Neural cell (in vitro differentiated cells): ENCODE data around the gene PROZ. TPM values are rescaled to one million over a fixed set of nuclear protein-coding genes. Genes with fewer than 3 reads are reported as not detected.

Experiments
- H2AFZ ChIP-seq: fragments of 200-600, 300-800 bp; sonication (generic), shearing (Covaris generic); 2 replicates; pipeline ENCODE4 v1.6.0; 2014; ENCODE audit warnings: low read depth, mild to moderate bottlenecking, antibody characterized with exemption, low read length, moderate library complexity
- H3F3A ChIP-seq: fragments of 200-600 bp; shearing (Covaris generic); 2 replicates; pipeline ENCODE4 v1.6.1; 2016; ENCODE audit warnings: mild to moderate bottlenecking, moderate library complexity, mixed read lengths, antibody characterized with exemption, low read length; ENCODE audit not compliant: insufficient read depth, poor library complexity, severe bottlenecking
- H3K27ac ChIP-seq: fragments of 200-600, 300-800 bp; sonication (generic), shearing (Covaris generic); 2 replicates; pipeline ENCODE4 v1.5.1; 2014; ENCODE audit warnings: mild to moderate bottlenecking, low read length, moderate library complexity
- H3K27me3 ChIP-seq: fragments of 300-800, 200-600 bp; sonication (generic), shearing (Covaris generic); 2 replicates; pipeline ENCODE4 v1.6.0; 2014; ENCODE audit warnings: mild to moderate bottlenecking, low read depth, low read length, moderate library complexity; ENCODE audit not compliant: insufficient read depth
- H3K36me3 ChIP-seq: fragments of 300-800, 200-600 bp; sonication (generic), shearing (Covaris generic); 2 replicates; pipeline ENCODE4 v1.5.1; 2014; ENCODE audit warnings: mild to moderate bottlenecking, antibody characterized with exemption, low read length, moderate library complexity; ENCODE audit not compliant: insufficient read depth
- H3K4me2 ChIP-seq: fragments of 300-800, 200-600 bp; sonication (generic), shearing (Covaris generic); 2 replicates; pipeline ENCODE4 v1.6.0; 2014; ENCODE audit warnings: mild to moderate bottlenecking, low read length
- H3K4me3 ChIP-seq: fragments of 300-800, 200-600 bp; sonication (generic), shearing (Covaris generic); 2 replicates; pipeline ENCODE4 v1.5.1; 2014; ENCODE audit warnings: mild to moderate bottlenecking, low read length, moderate library complexity
- H3K79me2 ChIP-seq: fragments of 200-600 bp; shearing (Covaris generic); replicated peaks from 2 replicates; pipeline ENCODE4 v1.6.0; 2014; ENCODE audit warnings: mild to moderate bottlenecking, low read length, moderate library complexity; ENCODE audit not compliant: insufficient read depth
- H3K9ac ChIP-seq: fragments of 300-800, 200-600 bp; sonication (generic), shearing (Covaris generic); 2 replicates; pipeline ENCODE4 v1.6.1; 2016; ENCODE audit warnings: mild to moderate bottlenecking, low read length, mixed read lengths
- H3K9me2 ChIP-seq: fragments of 200-600 bp; shearing (Covaris generic); 2 replicates; pipeline ENCODE4 v1.6.1; 2016; ENCODE audit warnings: mild to moderate bottlenecking, low read length, mixed read lengths; ENCODE audit not compliant: insufficient read depth
- H3K9me3 ChIP-seq: fragments of 200-600, 300-800 bp; sonication (generic), shearing (Covaris generic); 2 replicates; pipeline ENCODE4 v1.6.1; 2016; ENCODE audit warnings: mild to moderate bottlenecking, mixed run types, low read length, moderate library complexity, mixed read lengths
- H4K20me1 ChIP-seq: fragments of 200-600 bp; shearing (Covaris generic); 2 replicates; pipeline ENCODE4 v1.6.1; 2016; ENCODE audit warnings: mild to moderate bottlenecking, mixed run types; ENCODE audit not compliant: insufficient read depth
- EP300 ChIP-seq: fragments of 450-650 bp; conservative IDR thresholded peaks from 2 replicates; pipeline ENCODE4 v1.6.1; 2014; ENCODE audit warnings: antibody characterized with exemption, mild to moderate bottlenecking, moderate library complexity; ENCODE audit not compliant: poor library complexity, severe bottlenecking
- EZH2 ChIP-seq: fragments of 200-600, 300-800 bp; shearing (Covaris generic), sonication (generic); IDR thresholded peaks from 2 replicates; pipeline ENCODE4 v1.6.1; 2014; ENCODE audit warnings: antibody characterized with exemption, low read length, borderline replicate concordance, mild to moderate bottlenecking; ENCODE audit not compliant: insufficient read depth, poor library complexity, severe bottlenecking
- MXI1 ChIP-seq: fragments of 450-650 bp; conservative IDR thresholded peaks from 2 replicates; pipeline ENCODE4 v1.6.1; 2014; ENCODE audit warnings: antibody characterized with exemption, mild to moderate bottlenecking; ENCODE audit not compliant: poor library complexity, severe bottlenecking
- POLR2AphosphoS5 ChIP-seq: IDR thresholded peaks from 2 replicates; pipeline ENCODE4 v1.6.1; 2012
- RAD21 ChIP-seq: fragments of 450-650 bp; conservative IDR thresholded peaks from 2 replicates; pipeline ENCODE4 v1.6.1; 2014; ENCODE audit warnings: antibody characterized with exemption, mild to moderate bottlenecking, moderate library complexity
- SMC3 ChIP-seq: fragments of 450-650 bp; conservative IDR thresholded peaks from 2 replicates; pipeline ENCODE4 v1.6.1; 2014; ENCODE audit warnings: antibody characterized with exemption, mild to moderate bottlenecking, moderate library complexity; ENCODE audit not compliant: poor library complexity
- TAF1 ChIP-seq: IDR thresholded peaks from 2 replicates; pipeline ENCODE4 v1.6.1; 2012; ENCODE audit warnings: low read depth
- polyA plus RNA-seq: library from polyadenylated mRNA; depleted of rRNA; stranded (reverse); fragments of >200 nt; gene quantifications from 2 replicates; pipeline ENCODE4 v1.2.3, GENCODE V29; 2014
- TF ChIP-seq, protein P1 (sequence below): fragments of 450-650 bp; IDR thresholded peaks from 2 replicates; pipeline ENCODE4 v1.5.1; 2014; ENCODE audit warnings: antibody characterized with exemption, mild to moderate bottlenecking, moderate library complexity; ENCODE audit not compliant: poor library complexity, severe bottlenecking
- TF ChIP-seq, protein P2 (sequence below): IDR thresholded peaks from 2 replicates; pipeline ENCODE4 v1.6.1; 2012; ENCODE audit warnings: borderline replicate concordance

PROZ gene
- polyA plus RNA-seq, 1 donor from 2014 or later: not detected

GRCh38 chr13:113178070-113178895 lies 19.8 kb downstream of the PROZ start:
- H3K9ac ChIP-seq: no peak overlapping the region
- no peaks in the 10 kb centered on the region for H3K27me3 ChIP-seq
- no peaks in the 10 kb centered on the region for H3K9me3 ChIP-seq
- no peaks in the 10 kb centered on the region for H3K9me2 ChIP-seq
- H3F3A ChIP-seq: no peaks in the 10 kb centered on the region
- H3K79me2 ChIP-seq: no peaks in the 10 kb centered on the region
- no peak overlapping the region for H3K4me3 ChIP-seq
- TF ChIP-seq MXI1: no peak
- no peak for TF ChIP-seq POLR2AphosphoS5
- no peaks in the 10 kb centered on the region for H4K20me1 ChIP-seq
- H3K27ac ChIP-seq: no peak overlapping the region
- H3K4me2 ChIP-seq: no peak overlapping the region
- no peak overlapping the region for H2AFZ ChIP-seq
- H3K36me3 ChIP-seq: no peaks in the 10 kb centered on the region

DNA sequence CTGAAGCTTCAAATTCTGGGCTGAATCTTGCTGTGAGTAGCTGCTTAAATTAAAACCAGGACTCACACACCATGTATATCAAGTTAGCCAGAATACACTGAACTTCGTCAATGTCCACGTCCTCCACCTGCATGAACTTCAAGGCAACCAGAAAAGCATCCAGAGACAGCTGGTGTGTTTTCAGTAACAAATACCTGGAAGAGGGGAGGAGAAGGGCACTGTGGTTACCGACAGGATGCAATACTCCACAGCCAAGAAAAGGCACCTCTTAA lies 20.4 kb downstream of the PROZ start:
- no peak overlapping the region for H3K27ac ChIP-seq
- no peaks in the 10 kb centered on the region for H3K79me2 ChIP-seq
- H3K4me2 ChIP-seq: no peak overlapping the region
- TF ChIP-seq EZH2: no peak
- TF ChIP-seq POLR2AphosphoS5: no peak
- TF ChIP-seq TAF1: no peak
- TF ChIP-seq, protein P1, sequence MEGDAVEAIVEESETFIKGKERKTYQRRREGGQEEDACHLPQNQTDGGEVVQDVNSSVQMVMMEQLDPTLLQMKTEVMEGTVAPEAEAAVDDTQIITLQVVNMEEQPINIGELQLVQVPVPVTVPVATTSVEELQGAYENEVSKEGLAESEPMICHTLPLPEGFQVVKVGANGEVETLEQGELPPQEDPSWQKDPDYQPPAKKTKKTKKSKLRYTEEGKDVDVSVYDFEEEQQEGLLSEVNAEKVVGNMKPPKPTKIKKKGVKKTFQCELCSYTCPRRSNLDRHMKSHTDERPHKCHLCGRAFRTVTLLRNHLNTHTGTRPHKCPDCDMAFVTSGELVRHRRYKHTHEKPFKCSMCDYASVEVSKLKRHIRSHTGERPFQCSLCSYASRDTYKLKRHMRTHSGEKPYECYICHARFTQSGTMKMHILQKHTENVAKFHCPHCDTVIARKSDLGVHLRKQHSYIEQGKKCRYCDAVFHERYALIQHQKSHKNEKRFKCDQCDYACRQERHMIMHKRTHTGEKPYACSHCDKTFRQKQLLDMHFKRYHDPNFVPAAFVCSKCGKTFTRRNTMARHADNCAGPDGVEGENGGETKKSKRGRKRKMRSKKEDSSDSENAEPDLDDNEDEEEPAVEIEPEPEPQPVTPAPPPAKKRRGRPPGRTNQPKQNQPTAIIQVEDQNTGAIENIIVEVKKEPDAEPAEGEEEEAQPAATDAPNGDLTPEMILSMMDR: no peak
- TF ChIP-seq SMC3: no peak
- TF ChIP-seq, protein P2, sequence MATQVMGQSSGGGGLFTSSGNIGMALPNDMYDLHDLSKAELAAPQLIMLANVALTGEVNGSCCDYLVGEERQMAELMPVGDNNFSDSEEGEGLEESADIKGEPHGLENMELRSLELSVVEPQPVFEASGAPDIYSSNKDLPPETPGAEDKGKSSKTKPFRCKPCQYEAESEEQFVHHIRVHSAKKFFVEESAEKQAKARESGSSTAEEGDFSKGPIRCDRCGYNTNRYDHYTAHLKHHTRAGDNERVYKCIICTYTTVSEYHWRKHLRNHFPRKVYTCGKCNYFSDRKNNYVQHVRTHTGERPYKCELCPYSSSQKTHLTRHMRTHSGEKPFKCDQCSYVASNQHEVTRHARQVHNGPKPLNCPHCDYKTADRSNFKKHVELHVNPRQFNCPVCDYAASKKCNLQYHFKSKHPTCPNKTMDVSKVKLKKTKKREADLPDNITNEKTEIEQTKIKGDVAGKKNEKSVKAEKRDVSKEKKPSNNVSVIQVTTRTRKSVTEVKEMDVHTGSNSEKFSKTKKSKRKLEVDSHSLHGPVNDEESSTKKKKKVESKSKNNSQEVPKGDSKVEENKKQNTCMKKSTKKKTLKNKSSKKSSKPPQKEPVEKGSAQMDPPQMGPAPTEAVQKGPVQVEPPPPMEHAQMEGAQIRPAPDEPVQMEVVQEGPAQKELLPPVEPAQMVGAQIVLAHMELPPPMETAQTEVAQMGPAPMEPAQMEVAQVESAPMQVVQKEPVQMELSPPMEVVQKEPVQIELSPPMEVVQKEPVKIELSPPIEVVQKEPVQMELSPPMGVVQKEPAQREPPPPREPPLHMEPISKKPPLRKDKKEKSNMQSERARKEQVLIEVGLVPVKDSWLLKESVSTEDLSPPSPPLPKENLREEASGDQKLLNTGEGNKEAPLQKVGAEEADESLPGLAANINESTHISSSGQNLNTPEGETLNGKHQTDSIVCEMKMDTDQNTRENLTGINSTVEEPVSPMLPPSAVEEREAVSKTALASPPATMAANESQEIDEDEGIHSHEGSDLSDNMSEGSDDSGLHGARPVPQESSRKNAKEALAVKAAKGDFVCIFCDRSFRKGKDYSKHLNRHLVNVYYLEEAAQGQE: no peak
- no peak for TF ChIP-seq EP300
- no peak for TF ChIP-seq MXI1
- TF ChIP-seq RAD21: no peak
- H3K9ac ChIP-seq: no peak overlapping the region
- H3K27me3 ChIP-seq: no peaks in the 10 kb centered on the region
- H3K9me2 ChIP-seq: no peaks in the 10 kb centered on the region
- H2AFZ ChIP-seq: no peak overlapping the region
- H4K20me1 ChIP-seq: no peaks in the 10 kb centered on the region
- no peaks in the 10 kb centered on the region for H3K9me3 ChIP-seq
- no peak overlapping the region for H3K4me3 ChIP-seq
- no peaks in the 10 kb centered on the region for H3F3A ChIP-seq
- peaks cover 4% of the 10 kb centered on the region for H3K36me3 ChIP-seq
